GM21576 (cell line): ENCODE data around the gene RAB40C.

ENCODE experiments used
- ATAC-seq: cut with Tn5 transposase; IDR thresholded peaks from one replicate; pipeline ENCODE4 v1.9.1; 2021; ENCODE audit warnings: mild to moderate bottlenecking, moderate library complexity; ENCODE audit not compliant: unreplicated experiment

RAB40C gene

GRCh38 chr16:608019-608418, 18.2 kb downstream of the RAB40C start:
- no peak for ATAC-seq

GRCh38 chr16:609316-609715, 19.4 kb downstream of the RAB40C start:
- no peak for ATAC-seq

GRCh38 chr16:609984-610383, 20.1 kb downstream of the RAB40C start:
- ATAC-seq = no peak

GRCh38 chr16:610513-611381, 20.9 kb downstream of the RAB40C start:
- ATAC-seq = no peak

GRCh38 chr16:615122-615521, 25.3 kb downstream of the RAB40C start:
- ATAC-seq = no peak

GRCh38 chr16:616733-617586, 27.1 kb downstream of the RAB40C start:
- ATAC-seq = no peak

- ATAC-seq = no peak
These were observed 28.0 kb downstream of the RAB40C start for GRCh38 chr16:617855-618254.

- ATAC-seq = no peak
These were observed 29.7 kb downstream of the RAB40C start for GRCh38 chr16:619476-620100.

- no peak for ATAC-seq
These were observed 31.0 kb downstream of the RAB40C start for GRCh38 chr16:620700-621525.

GRCh38 chr16:621526-622105, 31.8 kb downstream of the RAB40C start:
- no peak for ATAC-seq

- no peak for ATAC-seq
These were observed 33.0 kb downstream of the RAB40C start for GRCh38 chr16:622920-623280.

GRCh38 chr16:624526-625070, 34.7 kb downstream of the RAB40C start:
- ATAC-seq = no peak

- no peak for ATAC-seq
These were observed 35.5 kb downstream of the RAB40C start for GRCh38 chr16:625117-625976.

GRCh38 chr16:625977-626765, 36.3 kb downstream of the RAB40C start:
- ATAC-seq = no peak

GRCh38 chr16:626787-627453, 37.1 kb downstream of the RAB40C start:
- no peak for ATAC-seq

GRCh38 chr16:627454-628239, 37.8 kb downstream of the RAB40C start:
- ATAC-seq = no peak
